NCI-H1105 (cell line): ENCODE data around the gene SMIM5.

ENCODE experiments used
- DNase-seq: peaks from one replicate; lab custom pipeline; 2025; lab: John Stamatoyannopoulos, UW

Gene SMIM5

GRCh38 chr17:75640556-75641119 lies 7.4 kb downstream of the SMIM5 start:
- DNase-seq = no peak

- DNase-seq = no peak
These were observed 8.1 kb downstream of the SMIM5 start for GRCh38 chr17:75641343-75641742.

GRCh38 chr17:75642182-75642783 lies 9.0 kb downstream of the SMIM5 start:
- no peak for DNase-seq

- no peak for DNase-seq
These were observed 9.8 kb downstream of the SMIM5 start for GRCh38 chr17:75642784-75643642.

GRCh38 chr17:75643643-75644017 lies 10.4 kb downstream of the SMIM5 start:
- no peak for DNase-seq

- DNase-seq = no peak
These were observed 12.3 kb downstream of the SMIM5 start for GRCh38 chr17:75645501-75645888.

- DNase-seq = no peak
These were observed 12.8 kb downstream of the SMIM5 start for GRCh38 chr17:75645889-75646637.

- DNase-seq = no peak
These were observed 13.4 kb downstream of the SMIM5 start for GRCh38 chr17:75646638-75646992.

DNA sequence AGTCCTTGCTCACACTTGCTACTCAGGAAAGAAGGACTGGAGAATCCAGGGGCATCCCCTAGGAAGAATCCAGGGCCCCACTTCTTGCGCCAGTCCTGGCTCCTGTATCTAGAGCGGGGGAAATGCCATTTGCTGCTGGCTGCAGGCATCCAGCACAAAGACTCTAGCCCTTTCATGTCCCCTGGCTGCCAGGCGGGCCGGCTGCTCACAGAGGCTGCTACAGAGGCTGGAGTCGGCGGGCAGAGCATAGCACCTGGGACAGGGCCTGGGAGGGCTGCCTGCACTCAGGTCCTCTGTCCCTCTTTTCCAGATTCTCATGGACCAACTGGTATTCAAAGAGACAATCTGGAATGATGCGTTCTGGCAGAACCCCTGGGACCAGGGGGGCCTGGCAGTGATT lies 13.8 kb downstream of the SMIM5 start:
- no peak for DNase-seq

DNA sequence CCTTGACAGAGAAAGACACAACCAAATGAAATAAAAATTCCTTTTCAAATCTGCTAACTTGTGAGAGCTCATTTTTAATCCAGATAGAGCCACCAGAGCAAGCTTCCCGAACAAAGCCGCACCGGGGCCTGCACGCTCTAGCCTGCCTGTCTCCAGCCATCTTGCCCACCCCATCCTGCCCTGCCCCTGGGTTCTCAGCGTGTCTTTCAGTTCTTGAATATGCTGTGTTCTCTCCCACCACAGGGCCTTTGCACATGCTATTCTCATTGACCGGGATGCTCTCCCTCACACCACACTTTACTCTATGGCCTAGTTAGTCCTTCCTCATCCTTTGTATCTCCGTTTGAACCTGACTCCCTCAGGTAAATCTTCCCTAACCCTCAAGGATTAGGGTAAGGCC lies 14.7 kb downstream of the SMIM5 start:
- DNase-seq = no peak

GRCh38 chr17:75649687-75650086 lies 16.5 kb downstream of the SMIM5 start:
- no peak for DNase-seq

- DNase-seq = no peak
These were observed 17.6 kb downstream of the SMIM5 start for GRCh38 chr17:75650874-75651273.

DNA sequence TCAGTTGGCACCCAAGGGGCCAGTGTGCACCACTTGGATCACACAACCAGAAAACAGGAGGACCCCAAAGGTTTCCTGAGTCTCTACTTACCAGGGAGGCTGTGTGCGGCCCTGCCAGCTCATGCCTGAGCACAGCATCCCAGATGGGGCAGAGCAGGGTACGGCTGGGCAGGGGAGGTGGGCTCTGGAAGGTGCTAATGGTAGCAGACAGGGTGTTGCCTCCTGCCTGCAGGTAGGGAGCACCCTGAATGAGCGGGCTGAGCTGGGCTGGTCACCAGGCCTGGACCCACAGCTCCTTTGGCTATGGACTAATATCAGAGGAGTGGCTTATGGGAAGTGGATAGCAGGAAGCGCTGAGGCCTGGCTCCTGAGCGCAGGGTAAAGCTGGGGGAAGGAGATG lies 19.1 kb downstream of the SMIM5 start:
- no peak for DNase-seq

DNA sequence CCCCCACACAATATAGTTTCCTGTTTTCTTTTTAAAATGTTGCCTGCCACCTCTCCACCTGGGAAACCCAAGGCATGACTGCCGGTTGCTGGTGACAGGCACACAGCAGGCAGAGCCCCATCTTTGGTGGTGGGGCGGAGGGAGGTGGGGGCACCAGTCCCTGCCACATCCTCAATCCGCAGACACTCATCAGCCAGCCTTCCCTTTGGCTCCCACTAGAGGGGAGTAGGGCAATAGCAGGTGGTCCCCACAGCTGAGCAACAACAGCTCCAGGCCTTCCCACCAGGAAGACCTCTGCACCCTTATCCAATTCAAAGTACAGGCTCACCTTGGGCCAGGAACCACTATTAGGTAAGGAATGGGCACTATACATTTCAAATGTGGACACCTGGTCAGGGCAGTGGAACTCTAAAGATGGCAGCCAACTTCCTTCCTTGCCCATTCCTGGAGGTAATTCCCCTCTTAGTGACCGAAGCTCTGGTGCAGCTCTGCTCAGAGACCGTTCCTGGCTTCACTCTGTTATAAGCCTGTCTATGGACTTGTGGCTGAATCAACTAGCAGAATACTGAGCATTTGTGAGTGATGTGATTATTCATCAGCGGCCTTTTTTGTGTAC lies 19.8 kb downstream of the SMIM5 start:
- no peak for DNase-seq

DNA sequence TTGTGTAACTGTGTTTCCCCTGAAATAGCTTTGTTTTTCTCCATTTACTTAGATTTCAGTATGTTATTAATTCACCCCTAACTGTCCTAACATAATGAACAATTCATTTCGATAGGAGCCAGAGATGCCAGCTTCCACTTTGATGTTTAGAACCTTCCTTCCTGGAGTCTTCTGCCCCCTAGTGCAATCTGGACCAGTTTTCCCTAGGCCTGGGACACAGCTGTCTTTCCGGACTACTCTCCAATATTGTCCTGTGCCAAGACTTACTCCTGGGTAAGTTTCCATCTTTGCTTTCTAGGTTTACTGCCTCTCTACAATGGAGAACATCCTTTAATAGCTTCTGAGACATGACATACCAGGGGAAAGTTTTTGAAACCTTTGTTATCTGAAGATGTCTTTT lies 20.9 kb downstream of the SMIM5 start:
- DNase-seq = no peak

DNA sequence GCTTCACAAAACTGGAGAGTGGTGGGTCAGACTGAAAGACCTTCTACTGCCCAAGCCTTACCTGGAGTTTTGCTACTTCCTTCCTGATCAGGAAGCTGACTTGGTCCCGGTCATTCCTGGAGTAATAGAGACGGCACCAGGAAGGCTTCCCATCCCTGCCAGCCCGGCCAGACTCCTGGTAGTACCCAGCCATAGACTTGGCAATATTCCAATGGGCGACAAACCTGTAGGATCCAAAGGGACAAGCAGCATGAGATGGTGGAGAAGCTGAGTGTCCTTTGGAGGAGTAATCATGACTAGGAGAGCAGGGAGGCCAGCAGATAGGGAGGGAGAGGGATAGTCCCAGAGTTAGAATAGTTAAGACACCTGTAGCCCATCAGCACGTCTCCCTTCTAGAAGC lies 25.0 kb downstream of the SMIM5 start:
- DNase-seq = no peak

- no peak for DNase-seq
These were observed 28.3 kb downstream of the SMIM5 start for GRCh38 chr17:75661531-75661930.

GRCh38 chr17:75662511-75662910 lies 29.3 kb downstream of the SMIM5 start:
- DNase-seq = no peak

DNA sequence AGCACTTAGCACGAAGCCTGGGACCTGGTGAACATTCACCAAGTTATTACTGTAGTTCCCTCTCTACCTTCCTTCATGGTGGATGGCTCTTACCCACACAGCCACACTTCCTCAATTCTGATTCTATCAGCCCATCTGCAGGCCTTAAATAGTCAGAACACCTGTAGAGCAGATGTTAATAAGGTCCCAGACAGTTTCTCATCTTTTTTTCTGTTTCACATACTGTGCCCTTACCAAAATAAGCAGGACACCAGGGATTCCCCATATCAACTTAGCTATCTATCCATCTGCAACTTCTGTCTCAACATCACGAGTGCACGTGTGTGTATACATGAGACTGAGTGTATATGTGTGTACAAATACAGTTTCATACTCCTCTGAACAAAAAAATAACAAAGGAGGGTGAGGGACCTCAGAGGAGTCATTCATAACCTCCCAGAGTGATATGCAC lies 30.9 kb downstream of the SMIM5 start:
- DNase-seq = no peak

GRCh38 chr17:75665981-75666380 lies 32.7 kb downstream of the SMIM5 start:
- DNase-seq = no peak

DNA sequence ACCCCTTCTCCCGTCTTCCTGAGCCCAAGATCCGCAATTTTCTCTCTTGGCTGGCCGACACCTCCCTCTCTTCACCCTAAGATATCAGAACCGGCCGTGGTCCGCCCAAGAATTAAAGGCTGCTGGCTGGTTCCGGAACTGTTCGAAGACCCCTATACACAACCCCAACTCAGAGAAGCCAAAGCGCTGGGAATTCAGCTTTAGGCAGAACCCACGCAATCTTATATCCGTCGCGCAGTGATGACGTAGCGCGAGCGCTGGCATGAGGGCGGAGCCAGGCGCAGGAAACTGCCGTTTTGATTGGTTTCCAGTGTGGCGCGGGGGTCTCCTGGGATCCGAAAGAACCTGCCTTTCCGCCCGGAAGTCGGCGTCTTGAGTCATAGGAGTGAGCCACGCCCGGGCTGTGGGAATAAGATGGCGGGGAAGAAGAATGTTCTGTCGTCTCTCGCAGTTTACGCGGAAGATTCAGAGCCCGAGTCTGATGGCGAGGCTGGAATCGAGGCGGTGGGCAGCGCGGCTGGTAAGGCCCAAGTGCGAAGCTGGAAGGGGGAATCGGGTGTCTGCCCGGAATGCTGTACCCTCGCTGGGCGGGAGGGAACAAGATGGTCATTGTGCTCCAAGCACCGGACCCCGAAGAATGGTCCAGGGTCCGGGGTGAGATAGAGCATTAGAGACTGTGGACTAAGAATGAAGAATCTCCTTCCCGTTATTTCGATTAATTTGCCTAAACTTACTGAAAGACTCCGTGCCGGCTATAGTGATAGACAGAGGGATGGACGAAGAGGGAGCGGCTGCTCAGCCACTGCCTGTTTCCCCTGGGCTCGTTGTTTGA lies 33.9 kb downstream of the SMIM5 start, which contains the start of the genes RECQL5 and SAP30BP:
Gene RECQL5, minus strand, starts transcription at position 196 of the 832 bp plus-strand sequence. CDS start 597 bp downstream, outside the sequence.
Gene SAP30BP, plus strand, starts transcription at position 380 of the 832 bp plus-strand sequence. Its CDS starts 35 bp downstream, at position 415.
- DNase-seq = peak; percentile 94
